KOPT-K1 (cell line): ENCODE results near the gene RNF148.
"Not testable (repeated sequence)": the region's sequence is repeated elsewhere in the genome, so short reads cannot be mapped to it uniquely, and the experiment has no call there.

ENCODE experiments used
- H3K27ac ChIP-seq: fragments of 200-600 bp; sonication (generic); 2 replicates; pipeline ENCODE4 v1.5.1; 2016; ENCODE audit warnings: antibody characterized with exemption, mild to moderate bottlenecking, low read depth, low read length; ENCODE audit not compliant: poor library complexity, severe bottlenecking
- H3K36me3 ChIP-seq: fragments of 200-600 bp; sonication (generic); 2 replicates; pipeline ENCODE4 v1.5.1; 2017; ENCODE audit warnings: antibody characterized with exemption, mild to moderate bottlenecking, low read length, moderate library complexity; ENCODE audit not compliant: insufficient read depth
- H3K9me3 ChIP-seq: fragments of 200-600 bp; sonication (generic); 2 replicates; pipeline ENCODE4 v1.5.1; 2017; ENCODE audit warnings: antibody characterized with exemption, low read length, mild to moderate bottlenecking; ENCODE audit not compliant: insufficient read depth, poor library complexity, severe bottlenecking

RNF148 gene

DNA sequence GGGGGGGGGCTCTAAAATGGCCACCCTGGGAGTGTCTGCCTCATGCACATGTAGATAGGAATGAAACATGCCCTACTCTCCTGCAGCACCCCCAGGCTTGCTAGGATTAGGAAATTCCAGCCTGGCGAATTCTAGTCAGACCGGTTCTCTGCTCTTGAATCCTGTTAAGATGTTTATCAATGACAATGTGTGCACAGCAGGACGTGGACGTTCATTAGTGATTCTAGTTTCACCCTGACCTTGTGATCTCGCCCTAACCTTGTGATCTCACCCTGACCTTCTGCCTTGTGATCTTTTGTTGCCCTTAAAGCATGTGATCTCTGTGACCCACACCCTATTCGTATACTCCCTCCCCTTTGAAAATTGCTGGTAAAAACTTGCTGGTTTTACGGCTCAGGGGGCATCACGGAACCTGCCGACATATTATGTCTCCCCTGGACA is 23.4 kb downstream of the RNF148 start:
- not testable (repeated sequence) for H3K36me3 ChIP-seq, H3K9me3 ChIP-seq, H3K27ac ChIP-seq

GRCh38 chr7:122677149-122677548 is 25.6 kb downstream of the RNF148 start:
- Histone ChIP-seq H3K27ac (no peak overlapping the region), H3K36me3 (no peaks in the 10 kb centered on the region), H3K9me3 (no peaks in the 10 kb centered on the region)

DNA sequence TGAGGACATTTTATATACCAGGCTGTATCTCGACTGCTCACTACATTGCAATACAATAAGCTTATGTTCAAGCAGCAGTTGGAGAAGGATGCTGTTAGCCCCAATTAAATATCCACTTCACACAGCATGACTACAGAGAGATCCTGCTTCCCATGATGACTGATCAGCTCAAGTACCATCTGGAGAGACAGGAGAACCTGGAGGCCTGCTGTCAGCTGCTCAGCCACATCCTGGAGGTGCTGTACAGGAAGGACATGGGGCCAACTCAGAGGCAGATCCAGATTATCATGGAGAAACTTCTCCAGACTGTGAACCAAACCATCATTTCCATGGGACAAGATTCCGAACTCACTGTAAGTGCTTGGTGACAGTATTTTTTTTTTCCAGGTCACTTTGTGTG is 26.3 kb downstream of the RNF148 start:
- no peak overlapping the region for H3K27ac ChIP-seq
- no peaks in the 10 kb centered on the region for H3K9me3 ChIP-seq
- H3K36me3 ChIP-seq = no peaks in the 10 kb centered on the region

GRCh38 chr7:122675621-122676020 is 27.1 kb downstream of the RNF148 start:
- Histone ChIP-seq H3K9me3 (no peaks in the 10 kb centered on the region), H3K36me3 (no peaks in the 10 kb centered on the region), H3K27ac (no peak overlapping the region)

GRCh38 chr7:122675011-122675410 is 27.7 kb downstream of the RNF148 start:
- Histone ChIP-seq H3K36me3 (no peaks in the 10 kb centered on the region), H3K27ac (no peak overlapping the region), H3K9me3 (no peaks in the 10 kb centered on the region)

GRCh38 chr7:122674502-122674901 is 28.2 kb downstream of the RNF148 start:
- H3K9me3 ChIP-seq = no peaks in the 10 kb centered on the region

DNA sequence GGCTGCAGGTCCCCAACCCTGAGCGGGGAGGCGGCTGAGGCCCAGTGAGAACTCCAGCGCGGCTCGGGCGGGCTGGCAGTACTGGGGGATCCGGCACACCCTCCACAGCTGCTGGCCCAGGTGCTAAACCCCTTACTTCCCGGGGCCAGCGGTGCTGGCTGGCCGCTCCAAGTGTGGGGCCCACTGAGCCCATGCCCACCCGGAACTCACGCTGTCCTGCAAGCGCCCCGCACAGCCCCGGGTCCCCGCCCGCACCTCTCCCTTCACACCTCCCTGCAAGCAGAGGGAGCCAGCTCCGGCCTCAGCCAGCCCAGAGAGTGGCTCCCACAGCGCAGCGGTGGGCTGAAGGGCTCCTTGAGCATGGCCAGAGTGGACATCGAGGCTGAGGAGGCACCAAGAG is 28.8 kb downstream of the RNF148 start:
- Histone ChIP-seq H3K36me3 (no peaks in the 10 kb centered on the region), H3K9me3 (no peaks in the 10 kb centered on the region), H3K27ac (no peak overlapping the region)

More at GRCh38 chr7:122674502-122674901, 28.2 kb downstream of the RNF148 start:
- H3K27ac ChIP-seq = no peak overlapping the region
- H3K36me3 ChIP-seq = no peaks in the 10 kb centered on the region

DNA sequence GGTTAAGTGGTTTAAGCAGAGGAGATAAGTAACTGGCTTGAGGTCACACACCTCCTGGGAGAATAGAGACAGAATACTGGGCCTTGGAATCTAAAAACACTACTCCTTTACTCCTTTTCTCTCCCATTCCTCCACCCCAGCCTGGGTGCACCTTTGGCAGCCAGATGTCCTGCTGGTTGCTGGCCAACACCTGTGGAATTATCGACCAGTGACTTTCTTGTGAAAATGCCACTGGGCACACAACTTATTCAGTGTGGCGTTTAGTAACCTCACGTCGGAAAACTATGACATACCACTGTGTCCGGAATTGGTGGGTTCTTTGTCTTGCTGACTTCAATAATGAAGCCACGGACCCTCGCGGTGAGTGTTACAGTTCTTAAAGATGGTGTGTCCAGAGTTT is 30.2 kb downstream of the RNF148 start:
- Histone ChIP-seq H3K27ac (no peak overlapping the region), H3K36me3 (no peaks in the 10 kb centered on the region), H3K9me3 (no peaks in the 10 kb centered on the region)

GRCh38 chr7:122663733-122664132 is 39.0 kb downstream of the RNF148 start:
- H3K36me3 ChIP-seq = no peaks in the 10 kb centered on the region
- H3K27ac ChIP-seq = no peak overlapping the region
- no peaks in the 10 kb centered on the region for H3K9me3 ChIP-seq

DNA sequence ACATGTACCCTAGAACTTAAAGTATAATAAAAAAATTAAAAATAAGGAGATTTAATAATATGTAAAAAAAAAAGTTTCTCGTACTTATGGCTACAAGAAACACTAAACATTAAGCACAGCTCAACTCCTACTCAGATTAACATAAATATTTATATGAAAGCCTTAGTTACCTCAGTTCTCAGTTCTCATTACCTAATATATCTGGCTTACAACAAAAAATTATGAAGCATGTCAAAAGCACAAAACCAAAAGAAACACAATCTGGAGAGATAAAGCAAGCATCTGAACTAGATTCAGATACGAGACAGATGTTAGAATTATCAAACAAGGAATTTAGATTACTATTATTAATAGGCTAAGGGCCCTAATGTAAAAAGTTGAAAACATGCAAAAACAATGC is 43.9 kb downstream of the RNF148 start:
- H3K27ac ChIP-seq = no peak overlapping the region
- no peaks in the 10 kb centered on the region for H3K9me3 ChIP-seq
- H3K36me3 ChIP-seq = no peaks in the 10 kb centered on the region

GRCh38 chr7:122653685-122654084 is 49.0 kb downstream of the RNF148 start:
- Histone ChIP-seq H3K36me3 (no peaks in the 10 kb centered on the region), H3K27ac (no peak overlapping the region), H3K9me3 (no peaks in the 10 kb centered on the region)

- Histone ChIP-seq H3K9me3 (no peaks in the 10 kb centered on the region), H3K36me3 (no peaks in the 10 kb centered on the region), H3K27ac (no peak overlapping the region)
These were observed 49.8 kb downstream of the RNF148 start for GRCh38 chr7:122652876-122653275.
